K562 (cell line): ENCODE data around the gene MTF1. TPM values are rescaled to one million over a fixed set of nuclear protein-coding genes. Genes with fewer than 3 reads are reported as not detected.

Source experiments
- CHCHD3 ChIP-seq: fragments of 250-450 bp; sonication (Bioruptor Pico); IDR thresholded peaks from 2 replicates; pipeline ENCODE4 v2.1.2; 2022; ENCODE audit warnings: mild to moderate bottlenecking
- HMG20A ChIP-seq: fragments of 450-650 bp; formaldehyde crosslinking; conservative IDR thresholded peaks from 2 replicates; pipeline ENCODE4 v1.4.0; 2020; ENCODE audit warnings: mild to moderate bottlenecking, mixed read lengths
- MCM5 ChIP-seq: fragments of 450-650 bp; IDR thresholded peaks from 2 replicates; pipeline ENCODE4 v1.6.1; 2016; ENCODE audit warnings: low read depth
- NFRKB ChIP-seq: fragments of 450-650 bp; IDR thresholded peaks from 2 replicates; pipeline ENCODE4 v1.6.1; 2016; ENCODE audit warnings: low read depth
- NR1H2 ChIP-seq: sonication (generic); formaldehyde crosslinking; IDR thresholded peaks from 2 replicates; pipeline ENCODE4 v1.4.0; 2020; ENCODE audit warnings: mild to moderate bottlenecking, missing genetic modification reagents
- PBX2 ChIP-seq, 2 experiments: IDR thresholded peaks in 1 of 2; conservative IDR thresholded peaks in 1 of 2; 2 replicates each; pipeline ENCODE4 v1.6.1; 2016; ENCODE audit warnings: low read depth in 2 of 2, mild to moderate bottlenecking in 1 of 2, missing compliant biosample characterization in 1 of 2, missing genetic modification characterization in 1 of 2, moderate library complexity in 1 of 2
- SUPT5H ChIP-seq: fragments of 450-650 bp; IDR thresholded peaks from 2 replicates; pipeline ENCODE4 v1.6.1; 2016
- ZNF184 ChIP-seq: sonication (generic); formaldehyde crosslinking; IDR thresholded peaks from 2 replicates; pipeline ENCODE4 v1.5.0; 2020; ENCODE audit warnings: missing genetic modification reagents
- ZNF57 ChIP-seq: fragments of 450-650 bp; formaldehyde crosslinking; IDR thresholded peaks from 2 replicates; pipeline ENCODE4 v1.4.0; 2020; ENCODE audit warnings: mild to moderate bottlenecking, moderate library complexity
- ZNF75A ChIP-seq: fragments of 450-650 bp; formaldehyde crosslinking; IDR thresholded peaks from 2 replicates; pipeline ENCODE4 v1.4.0; 2020; ENCODE audit warnings: mild to moderate bottlenecking
- polyA plus RNA-seq, 8 experiments: library from polyadenylated mRNA; depleted of rRNA in 4 of 8; stranded (reverse) in 5 of 8; unstranded in 3 of 8; fragments of >200 nt; fragmentation: Nextera tagmentation in 2 of 8; fragmentation: Illumina TruSeq in 1 of 8; extraction: Ambion mirVana in 2 of 8; extraction: Trizol in 1 of 8; gene quantifications; 2 replicates each; pipeline versions ENCODE4 v1.2.1 to v1.2.3, GENCODE V29; 2011 to 2014; ENCODE audit warnings: inconsistent platforms in 1 of 8, missing spikeins in 1 of 8
- total RNA-seq, 7 experiments: library from RNA; depleted of rRNA in 6 of 7; stranded (reverse); fragments of >200 nt in 6 of 7; fragmentation: Illumina TruSeq in 2 of 7; extraction: Trizol in 2 of 7; gene quantifications; 2 replicates each; pipeline versions ENCODE4 v1.2.1 to v1.2.3, GENCODE V29; 2011 to 2021; ENCODE audit warnings: low replicate concordance in 1 of 7
- TF ChIP-seq, protein P1 (sequence below): fragments of 450-650 bp; IDR thresholded peaks from 2 replicates; pipeline ENCODE4 v1.6.1; 2016; ENCODE audit warnings: low read depth
- TF ChIP-seq, protein P2 (sequence below): fragments of 250-450 bp; sonication (Bioruptor Pico); IDR thresholded peaks from 2 replicates; pipeline ENCODE4 v1.4.0; 2020; ENCODE audit warnings: borderline replicate concordance

Gene MTF1
- total and polyA plus RNA-seq, 9 of the 15 experiments (the other 6 are each of a cell fraction or from before 2014, with no cell fraction given), result 1.1 to 12.2 (median 4.3) TPM

GRCh38 chr1:37795340-37796125 lies 63.9 kb downstream of the MTF1 start (continued):
- TF ChIP-seq HMG20A (CRISPR knock-in tag) (no peak), CHCHD3 (CRISPR knock-in tag) (no peak), ZNF184 (CRISPR knock-in tag) (no peak), MCM5 (no peak), PBX2 (CRISPR knock-in tag; IDR thresholded peaks at IDR 0.05; ENCODE audit: low read depth) (no peak), PBX2 (tag; conservative IDR thresholded peaks at IDR 0.05; ENCODE audit: low read depth) (no peak), SUPT5H (no peak), ZNF57 (CRISPR knock-in tag) (no peak), ZNF75A (CRISPR knock-in tag) (no peak), NFRKB (no peak), NR1H2 (CRISPR knock-in tag) (no peak)
- TF ChIP-seq, protein P1, sequence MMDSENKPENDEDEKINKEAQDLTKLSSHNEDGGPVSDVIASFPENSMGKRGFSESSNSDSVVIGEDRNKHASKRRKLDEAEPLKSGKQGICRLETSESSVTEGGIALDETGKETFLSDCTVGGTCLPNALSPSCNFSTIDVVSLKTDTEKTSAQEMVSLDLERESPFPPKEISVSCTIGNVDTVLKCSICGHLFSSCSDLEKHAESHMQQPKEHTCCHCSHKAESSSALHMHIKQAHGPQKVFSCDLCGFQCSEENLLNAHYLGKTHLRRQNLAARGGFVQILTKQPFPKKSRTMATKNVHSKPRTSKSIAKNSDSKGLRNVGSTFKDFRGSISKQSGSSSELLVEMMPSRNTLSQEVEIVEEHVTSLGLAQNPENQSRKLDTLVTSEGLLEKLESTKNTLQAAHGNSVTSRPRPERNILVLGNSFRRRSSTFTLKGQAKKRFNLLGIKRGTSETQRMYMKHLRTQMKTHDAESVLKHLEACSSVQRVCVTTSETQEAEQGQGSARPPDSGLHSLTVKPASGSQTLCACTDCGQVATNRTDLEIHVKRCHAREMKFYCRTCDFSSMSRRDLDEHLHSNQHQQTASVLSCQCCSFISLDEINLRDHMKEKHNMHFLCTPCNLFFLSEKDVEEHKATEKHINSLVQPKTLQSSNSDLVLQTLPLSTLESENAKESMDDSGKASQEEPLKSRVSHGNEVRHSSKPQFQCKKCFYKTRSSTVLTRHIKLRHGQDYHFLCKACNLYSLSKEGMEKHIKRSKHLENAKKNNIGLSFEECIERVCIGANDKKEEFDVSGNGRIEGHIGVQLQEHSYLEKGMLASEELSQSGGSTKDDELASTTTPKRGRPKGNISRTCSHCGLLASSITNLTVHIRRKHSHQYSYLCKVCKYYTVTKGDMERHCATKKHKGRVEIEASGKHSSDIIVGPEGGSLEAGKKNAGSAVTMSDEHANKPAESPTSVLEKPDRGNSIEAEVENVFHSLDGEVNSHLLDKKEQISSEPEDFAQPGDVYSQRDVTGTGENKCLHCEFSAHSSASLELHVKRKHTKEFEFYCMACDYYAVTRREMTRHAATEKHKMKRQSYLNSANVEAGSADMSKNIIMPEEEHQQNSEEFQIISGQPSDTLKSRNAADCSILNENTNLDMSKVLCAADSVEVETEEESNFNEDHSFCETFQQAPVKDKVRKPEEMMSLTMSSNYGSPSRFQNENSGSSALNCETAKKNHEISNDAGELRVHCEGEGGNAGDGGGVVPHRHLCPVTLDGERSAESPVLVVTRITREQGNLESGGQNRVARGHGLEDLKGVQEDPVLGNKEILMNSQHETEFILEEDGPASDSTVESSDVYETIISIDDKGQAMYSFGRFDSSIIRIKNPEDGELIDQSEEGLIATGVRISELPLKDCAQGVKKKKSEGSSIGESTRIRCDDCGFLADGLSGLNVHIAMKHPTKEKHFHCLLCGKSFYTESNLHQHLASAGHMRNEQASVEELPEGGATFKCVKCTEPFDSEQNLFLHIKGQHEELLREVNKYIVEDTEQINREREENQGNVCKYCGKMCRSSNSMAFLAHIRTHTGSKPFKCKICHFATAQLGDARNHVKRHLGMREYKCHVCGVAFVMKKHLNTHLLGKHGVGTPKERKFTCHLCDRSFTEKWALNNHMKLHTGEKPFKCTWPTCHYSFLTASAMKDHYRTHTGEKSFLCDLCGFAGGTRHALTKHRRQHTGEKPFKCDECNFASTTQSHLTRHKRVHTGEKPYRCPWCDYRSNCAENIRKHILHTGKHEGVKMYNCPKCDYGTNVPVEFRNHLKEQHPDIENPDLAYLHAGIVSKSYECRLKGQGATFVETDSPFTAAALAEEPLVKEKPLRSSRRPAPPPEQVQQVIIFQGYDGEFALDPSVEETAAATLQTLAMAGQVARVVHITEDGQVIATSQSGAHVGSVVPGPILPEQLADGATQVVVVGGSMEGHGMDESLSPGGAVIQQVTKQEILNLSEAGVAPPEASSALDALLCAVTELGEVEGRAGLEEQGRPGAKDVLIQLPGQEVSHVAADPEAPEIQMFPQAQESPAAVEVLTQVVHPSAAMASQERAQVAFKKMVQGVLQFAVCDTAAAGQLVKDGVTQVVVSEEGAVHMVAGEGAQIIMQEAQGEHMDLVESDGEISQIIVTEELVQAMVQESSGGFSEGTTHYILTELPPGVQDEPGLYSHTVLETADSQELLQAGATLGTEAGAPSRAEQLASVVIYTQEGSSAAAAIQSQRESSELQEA, result no peak
- TF ChIP-seq, protein P2, sequence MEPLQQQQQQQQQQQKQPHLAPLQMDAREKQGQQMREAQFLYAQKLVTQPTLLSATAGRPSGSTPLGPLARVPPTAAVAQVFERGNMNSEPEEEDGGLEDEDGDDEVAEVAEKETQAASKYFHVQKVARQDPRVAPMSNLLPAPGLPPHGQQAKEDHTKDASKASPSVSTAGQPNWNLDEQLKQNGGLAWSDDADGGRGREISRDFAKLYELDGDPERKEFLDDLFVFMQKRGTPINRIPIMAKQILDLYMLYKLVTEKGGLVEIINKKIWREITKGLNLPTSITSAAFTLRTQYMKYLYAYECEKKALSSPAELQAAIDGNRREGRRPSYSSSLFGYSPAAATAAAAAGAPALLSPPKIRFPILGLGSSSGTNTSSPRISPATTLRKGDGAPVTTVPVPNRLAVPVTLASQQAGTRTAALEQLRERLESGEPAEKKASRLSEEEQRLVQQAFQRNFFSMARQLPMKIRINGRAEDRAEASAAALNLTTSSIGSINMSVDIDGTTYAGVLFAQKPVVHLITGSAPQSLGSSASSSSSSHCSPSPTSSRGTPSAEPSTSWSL (CRISPR knock-in tag), result no peak
